Spleen (tissue), 3 donors: ENCODE measurements around the gene ZNF746.

Experiments
- POLR2A ChIP-seq, 3 donors: fragments of 450-650 bp; IDR thresholded peaks; one replicate each; pipeline ENCODE4 v1.5.1; 2017; ENCODE audit warnings: antibody characterized with exemption in 3 of 3, mild to moderate bottlenecking in 1 of 3
- POLR2AphosphoS5 ChIP-seq, 3 donors: sonication (generic); formaldehyde crosslinking; IDR thresholded peaks; one replicate each; pipeline ENCODE4 v1.5.1; 2017; ENCODE audit warnings: antibody characterized with exemption in 3 of 3

GRCh38 chr7:149524394-149524793 is 26.8 kb upstream of the ZNF746 start:
- TF ChIP-seq POLR2A (IDR thresholded peaks at IDR 0.05) (no peak), POLR2AphosphoS5 (IDR thresholded peaks at IDR 0.05) (no peak)
